PC-9 (cell line): ENCODE data around the gene PLEKHA4.

Experiments
- CTCF ChIP-seq: fragments of 200-600 bp; sonication (generic); conservative IDR thresholded peaks from 2 replicates; pipeline ENCODE4 v1.6.1; 2017; ENCODE audit warnings: mixed run types, antibody characterized with exemption, mild to moderate bottlenecking, moderate library complexity
- EZH2 ChIP-seq: fragments of 200-600 bp; sonication (generic); IDR thresholded peaks from 2 replicates; pipeline ENCODE4 v1.8.0; 2017; ENCODE audit warnings: antibody characterized with exemption, low read depth

- TF ChIP-seq CTCF (no peak), EZH2 (no peak)
Observed at GRCh38 chr19:48819366-48819816, 49.0 kb downstream of the PLEKHA4 start.
